NK-92 (cell line): Measurements from ENCODE around the gene MAP3K6.
A peak's percentile ranks its signal among the peaks of the same experiment; 100 is the strongest.

Source experiments
- DNase-seq: peaks from one replicate; lab custom pipeline; 2025; ENCODE audit not compliant: unreplicated experiment; lab: John Stamatoyannopoulos, UW

Gene MAP3K6

GRCh38 chr1:27336756-27337155 lies 30.0 kb downstream of the MAP3K6 start:
- DNase-seq: no peak

GRCh38 chr1:27335506-27336422 lies 31.0 kb downstream of the MAP3K6 start:
- no peak for DNase-seq

GRCh38 chr1:27333717-27334279 lies 33.0 kb downstream of the MAP3K6 start:
- no peak for DNase-seq

- DNase-seq: no peak
These were observed 34.1 kb downstream of the MAP3K6 start for GRCh38 chr1:27332536-27333281.

- DNase-seq: no peak
These were observed 34.8 kb downstream of the MAP3K6 start for GRCh38 chr1:27331922-27332321.

GRCh38 chr1:27331426-27331825 lies 35.3 kb downstream of the MAP3K6 start:
- no peak for DNase-seq

GRCh38 chr1:27330786-27331185 lies 36.0 kb downstream of the MAP3K6 start:
- DNase-seq: no peak

GRCh38 chr1:27327964-27328363 lies 38.8 kb downstream of the MAP3K6 start:
- no peak for DNase-seq

- no peak for DNase-seq
These were observed 41.5 kb downstream of the MAP3K6 start for GRCh38 chr1:27325286-27325685.

- no peak for DNase-seq
These were observed 44.1 kb downstream of the MAP3K6 start for GRCh38 chr1:27322569-27323240.

- peak; percentile 77 for DNase-seq
These were observed 44.8 kb downstream of the MAP3K6 start, which contains the start of gene TMEM222 for GRCh38 chr1:27321813-27322568. TSS of gene TMEM222 (plus strand) at chr1:27322163. CDS start at chr1:27322198, 35 bp downstream.

GRCh38 chr1:27318596-27318995 lies 48.2 kb downstream of the MAP3K6 start:
- DNase-seq: no peak

- DNase-seq: no peak
These were observed 48.6 kb downstream of the MAP3K6 start for GRCh38 chr1:27318136-27318535.

- DNase-seq: no peak
These were observed 49.9 kb downstream of the MAP3K6 start for GRCh38 chr1:27316860-27317259.

- no peak for DNase-seq
These were observed 52.0 kb downstream of the MAP3K6 start for GRCh38 chr1:27314737-27315136.

- DNase-seq: no peak
These were observed 52.6 kb downstream of the MAP3K6 start for GRCh38 chr1:27314169-27314568.

GRCh38 chr1:27307874-27308598 lies 58.7 kb downstream of the MAP3K6 start:
- no peak for DNase-seq

GRCh38 chr1:27306892-27307761 lies 59.6 kb downstream of the MAP3K6 start:
- DNase-seq: no peak

GRCh38 chr1:27306071-27306470 lies 60.7 kb downstream of the MAP3K6 start:
- DNase-seq: no peak
